HG02981 (cell line): ENCODE measurements around the gene MCRIP1.

Experiments
- ATAC-seq: cut with Tn5 transposase; IDR thresholded peaks from one replicate; pipeline ENCODE4 v1.9.1; 2021; ENCODE audit warnings: mild to moderate bottlenecking, moderate library complexity; ENCODE audit not compliant: unreplicated experiment

MCRIP1 gene

DNA sequence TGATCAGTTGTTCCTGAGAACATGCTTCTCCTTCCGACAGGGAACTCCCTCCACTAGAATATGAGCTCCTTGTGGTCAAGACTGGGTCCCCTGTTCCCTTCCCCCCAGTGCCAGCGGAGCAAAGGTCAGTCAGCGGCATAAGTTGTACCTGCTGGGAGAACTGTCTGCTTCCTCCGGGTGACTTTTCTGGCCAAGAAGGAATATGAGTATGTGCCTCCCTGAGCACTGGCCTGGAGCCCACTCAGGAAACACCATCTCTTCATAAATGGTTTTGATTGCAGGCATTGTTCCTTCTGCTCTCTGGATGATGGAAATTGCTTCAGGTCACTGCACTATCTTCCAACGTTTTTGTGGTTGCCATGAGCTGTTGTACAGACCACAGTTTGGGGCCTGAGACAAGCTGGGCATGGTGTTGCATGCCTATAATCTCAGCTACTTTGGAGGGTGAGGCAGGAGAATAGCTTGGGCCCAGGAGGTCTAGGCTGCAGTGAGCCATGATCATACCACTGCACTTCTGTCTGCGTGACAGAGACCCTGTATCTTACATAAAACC, 30.1 kb upstream of the MCRIP1 start:
- no peak for ATAC-seq

DNA sequence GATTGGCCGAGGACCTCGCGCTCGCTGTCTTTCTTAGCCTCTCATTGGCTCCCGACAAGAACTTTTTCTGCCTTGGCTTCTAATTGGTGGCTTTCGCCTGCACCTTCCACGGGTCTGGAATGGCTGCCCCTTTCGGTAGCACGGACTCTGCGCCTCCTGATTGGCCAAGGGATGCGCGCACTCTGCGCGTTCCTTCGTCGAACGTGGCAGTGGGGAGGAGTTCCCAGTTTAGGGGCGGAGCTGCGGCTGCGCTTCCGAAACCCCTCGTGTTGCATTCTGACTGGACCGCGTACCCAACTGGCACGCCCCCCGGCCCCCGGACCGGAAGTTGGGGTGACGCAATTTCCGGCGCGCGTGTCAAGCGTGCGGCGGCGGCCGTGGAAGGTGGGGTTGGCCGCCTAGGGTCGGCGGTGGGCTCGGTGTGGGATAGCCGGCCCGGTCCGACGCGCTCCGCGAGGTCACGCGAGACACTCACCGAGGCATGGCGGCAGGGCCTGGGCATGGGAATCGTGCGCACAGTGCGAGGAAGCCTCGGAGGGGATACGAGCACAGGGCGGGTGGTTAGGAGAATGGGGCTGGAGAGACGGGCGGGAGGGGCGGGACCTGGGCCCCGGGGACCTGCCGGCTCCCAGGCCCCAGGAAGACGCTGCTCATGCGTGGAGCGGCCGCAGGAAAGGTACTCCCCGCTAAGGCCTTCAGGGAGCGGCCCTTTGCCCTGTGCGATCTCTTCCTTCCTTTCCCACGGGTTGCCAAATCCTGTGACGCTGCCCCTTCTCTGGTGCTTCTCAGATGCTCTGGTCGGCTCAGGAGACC, 27.9 kb upstream of the MCRIP1 start:
- peak; percentile 78 for ATAC-seq

DNA sequence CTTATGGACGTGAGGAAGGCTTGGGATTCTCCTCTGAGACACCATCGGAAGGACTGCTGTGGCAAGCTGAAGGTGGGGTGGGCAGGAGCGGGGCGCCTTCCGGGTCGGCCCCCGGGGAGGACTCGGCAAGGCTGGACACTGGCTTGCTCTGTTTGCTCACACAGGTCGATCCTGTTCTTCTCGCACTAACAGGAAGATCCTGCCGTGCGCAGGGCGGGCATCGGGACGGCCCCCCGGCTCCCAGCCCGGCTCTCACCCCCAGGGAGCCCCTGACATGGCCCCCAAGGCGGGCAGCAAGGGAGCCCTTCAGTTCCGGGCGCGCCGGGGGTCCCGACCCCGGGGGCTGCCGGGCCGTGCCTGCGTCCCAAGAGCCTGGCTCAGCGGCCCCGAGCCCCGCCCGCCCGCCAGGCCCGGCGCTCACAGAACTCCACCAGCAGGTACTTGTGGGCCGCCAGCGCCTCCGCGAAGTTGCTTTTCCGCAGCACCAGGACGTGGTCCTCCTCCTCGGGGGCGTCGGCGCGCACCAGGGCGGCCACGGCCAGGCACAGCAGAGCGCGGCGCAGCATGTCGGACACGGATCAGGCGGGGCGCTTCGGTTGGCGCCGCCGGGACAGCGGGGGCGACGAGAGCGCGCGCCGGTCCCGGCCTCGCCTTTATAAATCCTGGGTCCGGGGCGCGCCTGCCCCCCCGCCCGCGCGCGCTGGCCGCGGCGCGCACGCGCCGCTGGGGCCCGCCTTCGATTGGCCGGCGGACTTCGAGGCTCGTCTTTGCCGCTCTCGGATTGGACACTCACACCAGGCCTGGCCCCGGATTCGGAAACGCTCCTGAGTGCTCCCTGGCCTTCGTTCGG, 27.0 kb upstream of the MCRIP1 start, which contains the start of gene P4HB:
TSS of gene P4HB (minus strand) at position 630 of the 850 bp plus-strand sequence. CDS start at position 566, 64 bp downstream.
- peak; percentile 0 for ATAC-seq

GRCh38 chr17:81858967-81859905, 26.1 kb upstream of the MCRIP1 start:
- no peak for ATAC-seq

- ATAC-seq = no peak
These were observed 25.3 kb upstream of the MCRIP1 start for GRCh38 chr17:81858170-81858966.

GRCh38 chr17:81854974-81855774, 22.1 kb upstream of the MCRIP1 start:
- ATAC-seq = no peak

GRCh38 chr17:81852237-81852636, 19.1 kb upstream of the MCRIP1 start:
- no peak for ATAC-seq

DNA sequence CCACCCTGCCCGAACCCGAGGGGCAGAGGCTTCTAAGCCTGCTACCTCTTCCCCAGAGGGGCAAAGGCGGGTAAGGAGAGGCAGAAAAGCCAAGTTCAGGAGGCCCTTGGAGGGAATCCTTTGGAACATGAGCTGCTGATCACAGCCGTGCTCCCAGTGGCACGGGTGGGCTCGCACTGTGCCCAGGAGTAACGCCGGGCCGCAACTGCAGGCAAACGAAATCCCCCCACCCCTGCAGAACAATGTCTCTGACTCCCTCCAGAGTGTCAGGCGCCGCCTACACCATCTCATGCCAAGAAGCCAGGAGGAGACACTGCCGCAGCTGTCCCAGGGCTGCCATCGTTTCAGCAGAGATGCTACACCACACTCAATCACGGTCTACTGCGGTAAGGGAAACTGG, 18.3 kb upstream of the MCRIP1 start:
- no peak for ATAC-seq

GRCh38 chr17:81849457-81849856, 16.4 kb upstream of the MCRIP1 start:
- ATAC-seq = no peak

DNA sequence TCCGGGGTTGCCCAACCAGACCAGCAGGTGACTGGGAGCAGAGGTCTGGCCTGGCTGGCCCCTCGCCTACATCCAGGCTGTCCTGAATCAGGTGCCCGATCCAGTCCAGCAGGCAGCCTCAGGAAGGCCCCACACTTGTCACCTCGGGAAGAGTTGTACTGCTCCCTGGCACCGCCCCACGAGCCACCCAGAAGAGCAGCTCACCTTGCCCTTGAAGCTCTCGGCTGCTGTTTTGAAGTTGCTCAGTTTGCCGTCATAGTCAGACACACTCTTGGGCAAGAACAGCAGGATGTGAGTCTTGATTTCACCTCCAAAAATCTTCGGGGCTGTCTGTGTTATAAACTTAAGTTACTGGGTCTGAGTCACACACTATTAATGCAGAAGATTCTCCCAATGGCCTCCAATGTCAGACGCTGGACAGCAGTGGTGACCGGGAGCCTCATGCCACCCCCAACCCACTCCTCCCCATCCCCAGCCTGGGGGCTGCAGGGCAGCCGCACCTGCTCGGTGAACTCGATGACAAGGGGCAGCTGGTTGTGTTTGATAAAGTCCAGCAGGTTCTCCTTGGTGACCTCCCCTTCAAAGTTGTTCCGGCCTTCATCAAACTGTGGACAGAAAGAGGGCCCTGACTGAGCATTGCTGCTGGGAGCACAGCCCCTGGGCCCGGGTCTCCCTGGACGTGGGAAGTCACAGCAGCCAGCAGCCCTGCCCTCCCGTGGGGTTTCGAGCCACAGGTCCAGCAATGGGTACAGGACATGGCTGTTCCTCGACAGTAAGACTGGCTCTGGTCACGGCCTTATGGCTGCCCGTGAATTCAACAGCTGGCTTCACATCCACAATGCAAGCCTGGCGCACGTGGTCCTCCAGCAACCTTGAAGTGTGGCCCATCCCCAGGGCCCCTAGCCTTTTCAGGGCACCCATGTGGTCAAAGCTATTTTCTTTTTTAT, 13.9 kb upstream of the MCRIP1 start:
- ATAC-seq = no peak

DNA sequence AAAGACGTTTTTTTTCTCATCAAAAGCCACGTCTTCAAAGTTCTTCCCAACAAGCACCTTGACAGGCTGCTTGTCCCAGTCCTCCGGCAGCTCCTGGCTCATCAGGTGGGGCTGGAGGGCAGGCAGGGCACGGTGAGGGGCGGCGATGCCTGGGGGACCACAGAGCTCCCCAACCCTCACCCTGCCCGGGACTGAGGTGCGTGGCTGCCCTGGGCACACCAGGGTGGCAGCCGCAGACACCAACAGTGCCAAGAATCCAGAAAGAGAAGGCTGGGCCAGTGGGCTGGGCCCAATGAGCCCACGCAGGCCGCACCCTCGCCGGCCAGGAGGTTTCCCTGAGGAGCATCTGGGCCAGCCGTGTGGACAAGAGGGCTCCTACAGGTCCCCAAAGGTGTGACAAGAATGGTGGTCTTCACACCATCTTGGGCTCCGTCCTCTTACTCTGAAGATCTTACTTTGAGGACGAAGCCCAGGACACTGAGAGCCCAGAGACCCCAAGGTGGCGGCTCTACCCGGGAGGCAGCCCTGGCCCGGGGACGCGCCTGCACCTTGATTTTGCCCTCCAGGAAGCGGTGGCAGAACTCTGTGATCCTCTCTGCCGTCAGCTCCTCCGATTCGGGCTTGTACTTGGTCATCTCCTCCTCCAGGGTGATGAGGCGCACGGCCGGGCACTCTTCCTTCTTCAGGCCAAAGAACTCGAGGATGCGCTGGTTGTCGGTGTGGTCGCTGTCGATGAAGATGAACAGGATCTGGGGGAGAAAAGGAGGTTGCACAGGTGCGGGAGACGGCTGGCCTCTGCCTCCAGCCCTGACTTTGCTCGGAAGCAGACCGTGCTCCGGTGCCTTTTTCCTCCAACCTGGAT, 13.0 kb upstream of the MCRIP1 start:
- ATAC-seq = no peak

GRCh38 chr17:81845361-81845760, 12.3 kb upstream of the MCRIP1 start:
- ATAC-seq = no peak

- no peak for ATAC-seq
These were observed 11.8 kb upstream of the MCRIP1 start for GRCh38 chr17:81844887-81845286.

DNA sequence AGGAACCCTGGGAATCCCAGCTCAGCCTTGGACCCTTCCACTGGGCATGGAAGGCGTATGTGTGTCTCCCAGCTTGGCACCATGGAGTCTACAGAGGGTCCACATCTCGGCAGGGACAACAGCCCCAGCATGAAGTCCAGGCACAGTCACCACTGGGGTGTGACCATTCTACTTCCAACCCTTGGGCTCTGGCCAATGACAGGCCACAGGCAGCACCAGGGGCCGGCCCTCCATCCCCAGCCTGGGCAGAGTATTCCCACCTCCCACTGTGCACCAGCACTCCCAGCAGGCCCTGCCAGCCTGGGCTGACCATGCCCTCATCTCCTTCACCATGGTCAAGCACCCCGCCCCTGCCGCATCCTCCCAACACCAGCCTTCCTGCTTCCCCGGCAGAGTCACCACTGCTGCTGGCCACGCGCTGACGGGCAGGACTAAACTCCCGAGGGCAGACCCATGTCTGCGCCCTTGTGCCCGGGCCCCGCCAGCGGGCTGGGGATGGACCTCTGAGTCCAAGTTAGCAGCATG, 11.3 kb upstream of the MCRIP1 start:
- no peak for ATAC-seq

DNA sequence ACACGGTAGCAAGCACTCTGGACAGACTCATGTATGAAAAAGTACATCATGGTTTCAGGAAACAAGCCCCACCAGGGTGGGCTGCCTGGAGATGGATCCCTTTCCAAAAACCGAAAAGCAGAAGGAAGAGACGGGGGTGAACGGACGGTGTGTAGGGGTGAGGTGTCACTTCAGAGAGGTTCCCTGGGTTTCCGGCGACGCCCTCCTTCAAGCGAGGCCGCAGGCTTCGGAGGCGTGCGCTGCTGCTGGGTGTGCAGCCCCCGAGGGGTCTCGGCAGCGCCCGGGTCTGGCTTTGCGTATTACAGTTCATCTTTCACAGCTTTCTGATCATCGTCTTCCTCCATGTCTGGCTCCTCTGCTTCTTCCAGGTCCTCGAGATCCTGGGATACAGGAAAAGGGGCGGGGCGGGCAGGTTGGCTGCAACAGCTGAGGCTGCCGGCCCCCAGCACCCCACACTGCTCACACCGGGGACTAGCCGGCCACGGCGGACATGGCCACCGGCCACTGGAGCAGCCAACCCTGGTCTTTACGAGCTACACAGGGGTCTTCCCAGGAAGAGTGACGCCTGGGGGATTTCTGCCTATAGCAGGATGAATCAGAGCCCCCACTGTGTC, 10.7 kb upstream of the MCRIP1 start:
- ATAC-seq = no peak
